HEK293 (cell line): Measurements from ENCODE around the gene KCNT1.

Source experiments
- CTCF ChIA-PET: fragments of 350-600 bp; formaldehyde crosslinking; extraction: SDS; loops from one replicate; lab custom pipeline; 2021; ENCODE audit warnings: antibody characterized with exemption; lab: Yijun Ruan, JAX
- POLR2A ChIA-PET: fragments of 300-600 bp; formaldehyde crosslinking; extraction: SDS; loops from one replicate; lab custom pipeline; 2020; ENCODE audit warnings: antibody characterized with exemption, inconsistent platforms; lab: Yijun Ruan, JAX
- H3K27ac ChIP-seq: fragments of 200-500 bp; sonication (Bioruptor generic); 2 replicates; pipeline ENCODE4 v1.5.1; 2014; ENCODE audit warnings: low read depth, low read length, control low read depth, inconsistent platforms; ENCODE audit errors: extremely low read depth
- H3K36me3 ChIP-seq, 2 experiments: fragments of 200-500 bp in 1 of 2; sonication (Bioruptor generic) in 1 of 2; 1 replicate in 1 of 2; 2 replicates in 1 of 2; pipeline ENCODE4 v1.5.1; 2014 to 2017; ENCODE audit warnings: inconsistent platforms in 2 of 2, low read length in 2 of 2; ENCODE audit not compliant: control insufficient read depth in 2 of 2, insufficient read depth in 1 of 2
- H3K4me1 ChIP-seq: fragments of 200-500 bp; sonication (Bioruptor generic); 2 replicates; pipeline ENCODE4 v1.5.1; 2014; ENCODE audit warnings: mild to moderate bottlenecking, low read length, inconsistent platforms; ENCODE audit not compliant: control insufficient read depth, insufficient read depth
- H3K4me3 ChIP-seq: 2 replicates; pipeline ENCODE4 v1.5.1; 2011; ENCODE audit warnings: low read depth, mild to moderate bottlenecking, control low read depth, low read length, moderate library complexity
- H3K9me3 ChIP-seq: fragments of 200-500 bp; sonication (Bioruptor generic); 2 replicates; pipeline ENCODE4 v1.5.1; 2014; ENCODE audit warnings: low read depth, low read length, inconsistent platforms; ENCODE audit not compliant: control insufficient read depth, insufficient read depth
- MZF1 ChIP-seq: fragments of 450-650 bp; formaldehyde crosslinking; IDR thresholded peaks from 2 replicates; pipeline ENCODE4 v1.5.1; 2017; ENCODE audit warnings: missing biosample characterization, missing genetic modification characterization, borderline replicate concordance
- SP7 ChIP-seq: fragments of 450-650 bp; formaldehyde crosslinking; IDR thresholded peaks from 2 replicates; pipeline ENCODE4 v1.5.1; 2016; ENCODE audit warnings: missing biosample characterization, missing genetic modification characterization
- TCF7L2 ChIP-seq: IDR thresholded peaks from 2 replicates; pipeline ENCODE4 v1.6.1; 2011; ENCODE audit warnings: low read depth, mild to moderate bottlenecking, inconsistent platforms, low read length, moderate library complexity, borderline replicate concordance
- ZBTB11 ChIP-seq: fragments of 450-650 bp; formaldehyde crosslinking; conservative IDR thresholded peaks from 2 replicates; pipeline ENCODE4 v1.5.1; 2016; ENCODE audit warnings: low read depth, missing biosample characterization, missing genetic modification characterization
- ZBTB44 ChIP-seq: fragments of 450-650 bp; IDR thresholded peaks from 2 replicates; pipeline ENCODE4 v1.5.1; 2018; ENCODE audit warnings: missing biosample characterization, mild to moderate bottlenecking, missing genetic modification characterization
- ZBTB7A ChIP-seq: fragments of 450-650 bp; formaldehyde crosslinking; IDR thresholded peaks from 2 replicates; pipeline ENCODE4 v1.5.1; 2016; ENCODE audit warnings: low read depth, missing biosample characterization, missing genetic modification characterization
- ZNF248 ChIP-seq: fragments of 450-650 bp; formaldehyde crosslinking; IDR thresholded peaks from 2 replicates; pipeline ENCODE4 v1.5.1; 2017; ENCODE audit warnings: missing biosample characterization, missing genetic modification characterization
- ZNF266 ChIP-seq: fragments of 450-650 bp; formaldehyde crosslinking; IDR thresholded peaks from 2 replicates; pipeline ENCODE4 v1.5.1; 2016; ENCODE audit warnings: missing biosample characterization, missing genetic modification characterization, low read depth
- ZNF280C ChIP-seq: fragments of 450-650 bp; formaldehyde crosslinking; IDR thresholded peaks from 2 replicates; pipeline ENCODE4 v1.5.1; 2016; ENCODE audit warnings: missing biosample characterization, missing genetic modification characterization
- ZNF302 ChIP-seq: fragments of 450-650 bp; formaldehyde crosslinking; IDR thresholded peaks from 2 replicates; pipeline ENCODE4 v1.5.1; 2016; ENCODE audit warnings: missing biosample characterization, missing genetic modification characterization, low read depth
- ZNF341 ChIP-seq: fragments of 450-650 bp; formaldehyde crosslinking; IDR thresholded peaks from 2 replicates; pipeline ENCODE4; 2016; ENCODE audit warnings: low read depth, missing biosample characterization, missing genetic modification characterization
- ZNF600 ChIP-seq: fragments of 450-650 bp; formaldehyde crosslinking; IDR thresholded peaks from 2 replicates; pipeline ENCODE4 v1.5.1; 2016; ENCODE audit warnings: missing biosample characterization, missing genetic modification characterization
- ZNF645 ChIP-seq: fragments of 450-650 bp; formaldehyde crosslinking; IDR thresholded peaks from 2 replicates; pipeline ENCODE4; 2016; ENCODE audit warnings: missing biosample characterization, missing genetic modification characterization
- ZXDB ChIP-seq: fragments of 450-650 bp; formaldehyde crosslinking; IDR thresholded peaks from 2 replicates; pipeline ENCODE4 v1.5.1; 2016; ENCODE audit warnings: missing biosample characterization, missing genetic modification characterization

Gene KCNT1

GRCh38 chr9:135749171-135750045, 47.4 kb downstream of the KCNT1 start:
- H3K9me3 ChIP-seq = no peaks in the 10 kb centered on the region
- ChIA-PET CTCF (no interaction called here), POLR2A (no interaction called here)
- no peak overlapping the region for H3K27ac ChIP-seq
- no peaks in the 10 kb centered on the region for H3K4me1 ChIP-seq
- TF ChIP-seq ZNF645 (tag by site-specific recombination) = no peak
- TF ChIP-seq ZNF302 (tag by site-specific recombination) = no peak
- no peak for TF ChIP-seq SP7
- TF ChIP-seq ZBTB11 = no peak
- no peak for TF ChIP-seq ZNF600 (tag by site-specific recombination)
- TF ChIP-seq ZNF280C (tag by site-specific recombination) = no peak
- no peak for TF ChIP-seq MZF1 (tag by site-specific recombination)
- no peak for TF ChIP-seq ZNF248 (tag by site-specific recombination)
- no peak for TF ChIP-seq TCF7L2
- no peak for TF ChIP-seq ZNF341 (tag by site-specific recombination)
- no peak for TF ChIP-seq ZNF266 (tag by site-specific recombination)
- no peak overlapping the region for H3K4me3 ChIP-seq
- no peaks in the 10 kb centered on the region for H3K36me3 ChIP-seq

GRCh38 chr9:135750786-135751185, 48.8 kb downstream of the KCNT1 start:
- Histone ChIP-seq H3K27ac (no peak overlapping the region), H3K4me3 (no peak overlapping the region), H3K4me1 (no peaks in the 10 kb centered on the region), H3K36me3 (no peaks in the 10 kb centered on the region), H3K9me3 (no peaks in the 10 kb centered on the region)
- ChIA-PET POLR2A (interaction anchor here (0.6 kb wide), 1 partner anchor 13 kb away, joined by 4 read pairs; no protein-coding TSS in a partner anchor), CTCF (no interaction called here)
- TF ChIP-seq ZBTB44 (tag by site-specific recombination) (no peak), ZXDB (tag by site-specific recombination) (no peak), ZBTB7A (tag by site-specific recombination) (no peak)
